ENCODE data around the gene NAA10. TPM values are rescaled to one million over a fixed set of nuclear protein-coding genes. Genes with fewer than 3 reads are reported as not detected.

NAA10 gene
- total and polyA plus RNA-seq, 2 of the 13 experiments (the other 11 are each of a cell fraction or from before 2014, with no cell fraction given): 49.2 to 51.7 TPM

- peaks cover under 1% of the 10 kb centered on the region; the same call in 1 of the 2 replicates for H4K20me1 ChIP-seq (ENCODE audit: insufficient read depth, low read length)
- H3K9me3 ChIP-seq (ENCODE audit: low read length): no peaks in the 10 kb centered on the region
- POLR2A ChIA-PET: interaction anchor here (1.2 to 6.3 kb wide), 3 partner anchors 10 to 39 kb away, joined by 4 to 54 read pairs (median 5); no protein-coding TSS in a partner anchor
- ATAC-seq (peak; percentile 2; the same call in 1 of the 3 replicates), DNase-seq (ENCODE audit: low spot score) (peak; percentile 67), FAIRE-seq (peak; percentile 97)
- H3K27me3 ChIP-seq (ENCODE audit: control insufficient read depth in 1 of 2, insufficient read depth in 2 of 2, low read length in 2 of 2): no peaks in the 10 kb centered on the region; a peak in 1 of 5 replicates
- 44% methylated on average over 1 of the region's 3 CpGs for WGBS (ENCODE audit: low lambda C conversion rate)
- H3K4me1 ChIP-seq (ENCODE audit: insufficient read depth, low read length): peaks cover 26% of the 10 kb centered on the region
- H3K79me2 ChIP-seq (ENCODE audit: insufficient read depth, low read length): peaks cover 19% of the 10 kb centered on the region
- peak overlapping the region; percentile 80 for H3K4me2 ChIP-seq (ENCODE audit: low read depth, low read length)
- CTCF ChIA-PET (ENCODE audit: low intra/inter-chr PET ratio, low total read pairs): no interaction called here
- no TSS peak for BruUV-seq (replicated peaks)
- peak overlapping the region; percentile 95 for H3K27ac ChIP-seq (ENCODE audit: extremely low read length, insufficient read depth, low read length)
- H3K4me3 ChIP-seq (replicated peaks in 1 of 3; ENCODE audit: insufficient read depth in 1 of 3, low read depth in 2 of 3, low read length in 3 of 3): peak overlapping the region in 1 of 3 experiments; percentile 90; a peak in 2 of 6 replicates
- in situ Hi-C loops (cut with HindIII; ENCODE audit: extremely low pct_ligation_motif_present, low pct_unique_long_range_greater_than_20kb) (loop anchor here (5.0 kb wide), 1 partner anchor 37 kb away; no protein-coding TSS in a partner anchor), intact Hi-C loops (cut with micrococcal nuclease; ENCODE audit: unreplicated experiment) (no loop called here)
- no peaks in the 10 kb centered on the region for H3K36me3 ChIP-seq (replicated peaks in 1 of 2; ENCODE audit: control insufficient read depth in 1 of 2, insufficient read depth in 2 of 2, low read length in 2 of 2)
- H2AFZ ChIP-seq (ENCODE audit: low read length): no peak overlapping the region
- H3K9ac ChIP-seq (ENCODE audit: insufficient read depth, low read depth, low read length): peak overlapping the region; percentile 49; the same call in 1 of the 2 replicates
- TF ChIP-seq ZBTB26 (CRISPR knock-in tag; IDR thresholded peaks at IDR 0.05; ENCODE audit: borderline replicate concordance) (no peak), KDM6A (CRISPR knock-in tag; IDR thresholded peaks at IDR 0.05; ENCODE audit: low read depth) (0 out of 2 replicates have a peak, but pooled peaks have one; percentile 18), ASH2L (IDR thresholded peaks at IDR 0.05; ENCODE audit: insufficient read length, low read depth, low read length) (peak; percentile 30), HNF4A (CRISPR knock-in tag; IDR thresholded peaks at IDR 0.05) (peak; percentile 74), NCOR1 (IDR thresholded peaks at IDR 0.05; ENCODE audit: borderline replicate concordance, low read length) (peak; percentile 31; the same call in 1 of the 2 replicates), ISL2 (CRISPR knock-in tag; IDR thresholded peaks at IDR 0.05) (no peak), SAP130 (CRISPR knock-in tag; IDR thresholded peaks at IDR 0.05; ENCODE audit: low read depth) (peak; percentile 31; the same call in 1 of the 2 replicates), ARID5B (CRISPR knock-in tag; IDR thresholded peaks at IDR 0.05) (0 out of 2 replicates have a peak, but pooled peaks have one; percentile 14), SOX13 (IDR thresholded peaks at IDR 0.05) (no peak), SOX13 (CRISPR knock-in tag; conservative IDR thresholded peaks at IDR 0.05 in 1 of 2, IDR thresholded peaks at IDR 0.05 in 1 of 2) (peak in 1 of 2 experiments; percentile 50; a peak in 1 of 4 replicates), HIC2 (CRISPR knock-in tag; IDR thresholded peaks at IDR 0.05; ENCODE audit: low read depth) (peak; percentile 58; the same call in 1 of the 2 replicates), IKZF4 (CRISPR knock-in tag; IDR thresholded peaks at IDR 0.05; ENCODE audit: borderline replicate concordance, low read depth, not compliant biosample characterization) (no peak), LCORL (IDR thresholded peaks at IDR 0.05) (no peak), LCORL (CRISPR knock-in tag; IDR thresholded peaks at IDR 0.05) (peak; percentile 68), ZSCAN9 (CRISPR knock-in tag; IDR thresholded peaks at IDR 0.05; ENCODE audit: borderline replicate concordance) (no peak), HNRNPL (IDR thresholded peaks at IDR 0.05; ENCODE audit: low read depth, low read length) (peak; percentile 73; the same call in 1 of the 2 replicates), FOXA1 (IDR thresholded peaks at IDR 0.05) (no peak), FOXA1 (CRISPR knock-in tag; IDR thresholded peaks at IDR 0.05) (0 out of 2 replicates have a peak, but pooled peaks have one; percentile 31)
These were observed 40.0 kb upstream of the NAA10 start for GRCh38 chrX:153974726-153975286.
